Prostate gland (tissue), 2 donors: Measurements from ENCODE around the gene ANKRD23.

Experiments used
- CTCF ChIP-seq, 4 experiments: fragments of 200-600 bp in 2 of 4; fragments of 450-650 bp in 2 of 4; sonication (generic) in 2 of 4; IDR thresholded peaks; 1 replicate in 3 of 4; 2 replicates in 1 of 4; pipeline ENCODE4 v1.5.1; 2016 to 2019; ENCODE audit warnings: antibody characterized with exemption in 4 of 4, mild to moderate bottlenecking in 2 of 4, moderate library complexity in 2 of 4
- POLR2A ChIP-seq: fragments of 450-650 bp; IDR thresholded peaks from one replicate; pipeline ENCODE4 v1.6.1; 2016; ENCODE audit warnings: antibody characterized with exemption, mild to moderate bottlenecking

- TF ChIP-seq POLR2A (no peak), CTCF (IDR thresholded peaks at IDR 0.05) (no peak)
Observed at GRCh38 chr2:96874198-96874831, 30.5 kb upstream of the ANKRD23 start.
